HEK293 (cell line): ENCODE data around the gene TEP1.
"Not testable (repeated sequence)": the region's sequence is repeated elsewhere in the genome, so short reads cannot be mapped to it uniquely, and the experiment has no call there.

ENCODE experiments used
- CTCF ChIA-PET: fragments of 350-600 bp; formaldehyde crosslinking; extraction: SDS; loops from one replicate; lab custom pipeline; 2021; ENCODE audit warnings: antibody characterized with exemption; lab: Yijun Ruan, JAX
- POLR2A ChIA-PET: fragments of 300-600 bp; formaldehyde crosslinking; extraction: SDS; loops from one replicate; lab custom pipeline; 2020; ENCODE audit warnings: antibody characterized with exemption, inconsistent platforms; lab: Yijun Ruan, JAX
- H3K27ac ChIP-seq: fragments of 200-500 bp; sonication (Bioruptor generic); 2 replicates; pipeline ENCODE4 v1.5.1; 2014; ENCODE audit warnings: low read depth, low read length, control low read depth, inconsistent platforms; ENCODE audit errors: extremely low read depth
- H3K36me3 ChIP-seq, 2 experiments: fragments of 200-500 bp in 1 of 2; sonication (Bioruptor generic) in 1 of 2; 1 replicate in 1 of 2; 2 replicates in 1 of 2; pipeline ENCODE4 v1.5.1; 2014 to 2017; ENCODE audit warnings: inconsistent platforms in 2 of 2, low read length in 2 of 2; ENCODE audit not compliant: control insufficient read depth in 2 of 2, insufficient read depth in 1 of 2
- H3K4me1 ChIP-seq: fragments of 200-500 bp; sonication (Bioruptor generic); 2 replicates; pipeline ENCODE4 v1.5.1; 2014; ENCODE audit warnings: mild to moderate bottlenecking, low read length, inconsistent platforms; ENCODE audit not compliant: control insufficient read depth, insufficient read depth
- H3K4me3 ChIP-seq: 2 replicates; pipeline ENCODE4 v1.5.1; 2011; ENCODE audit warnings: low read depth, mild to moderate bottlenecking, control low read depth, low read length, moderate library complexity
- H3K9me3 ChIP-seq: fragments of 200-500 bp; sonication (Bioruptor generic); 2 replicates; pipeline ENCODE4 v1.5.1; 2014; ENCODE audit warnings: low read depth, low read length, inconsistent platforms; ENCODE audit not compliant: control insufficient read depth, insufficient read depth
- BCL11B ChIP-seq: fragments of 450-650 bp; formaldehyde crosslinking; IDR thresholded peaks from 2 replicates; pipeline ENCODE4 v1.5.1; 2016; ENCODE audit warnings: low read depth, missing biosample characterization, missing genetic modification characterization
- ELK4 ChIP-seq: IDR thresholded peaks from 2 replicates; pipeline ENCODE4 v1.6.1; 2011; ENCODE audit warnings: mild to moderate bottlenecking, low read depth, low read length, borderline replicate concordance
- GLIS2 ChIP-seq: fragments of 450-650 bp; formaldehyde crosslinking; IDR thresholded peaks from 2 replicates; pipeline ENCODE4 v1.5.1; 2016; ENCODE audit warnings: missing biosample characterization, missing genetic modification characterization
- PATZ1 ChIP-seq: fragments of 450-650 bp; formaldehyde crosslinking; IDR thresholded peaks from 2 replicates; pipeline ENCODE4 v1.5.1; 2016; ENCODE audit warnings: missing biosample characterization, missing genetic modification characterization
- PRDM1 ChIP-seq: fragments of 450-650 bp; formaldehyde crosslinking; IDR thresholded peaks from 2 replicates; pipeline ENCODE4; 2016; ENCODE audit warnings: missing biosample characterization, missing genetic modification characterization
- SP3 ChIP-seq: fragments of 450-650 bp; formaldehyde crosslinking; IDR thresholded peaks from 2 replicates; pipeline ENCODE4 v1.5.1; 2016; ENCODE audit warnings: missing biosample characterization, missing genetic modification characterization
- ZBTB10 ChIP-seq: fragments of 450-650 bp; formaldehyde crosslinking; IDR thresholded peaks from 2 replicates; pipeline ENCODE4 v1.5.1; 2016; ENCODE audit warnings: missing biosample characterization, missing genetic modification characterization
- ZBTB11 ChIP-seq: fragments of 450-650 bp; formaldehyde crosslinking; conservative IDR thresholded peaks from 2 replicates; pipeline ENCODE4 v1.5.1; 2016; ENCODE audit warnings: low read depth, missing biosample characterization, missing genetic modification characterization
- ZBTB20 ChIP-seq: fragments of 450-650 bp; formaldehyde crosslinking; IDR thresholded peaks from 2 replicates; pipeline ENCODE4 v1.5.1; 2016; ENCODE audit warnings: missing biosample characterization, missing genetic modification characterization
- ZBTB26 ChIP-seq: fragments of 450-650 bp; formaldehyde crosslinking; optimal IDR thresholded peaks from 2 replicates; pipeline ENCODE3; 2016; ENCODE audit warnings: missing biosample characterization, mild to moderate bottlenecking, missing genetic modification characterization
- ZNF184 ChIP-seq: fragments of 450-650 bp; IDR thresholded peaks from 2 replicates; pipeline ENCODE4 v1.5.1; 2018; ENCODE audit warnings: missing biosample characterization, mild to moderate bottlenecking, missing genetic modification characterization
- ZNF248 ChIP-seq: fragments of 450-650 bp; formaldehyde crosslinking; IDR thresholded peaks from 2 replicates; pipeline ENCODE4 v1.5.1; 2017; ENCODE audit warnings: missing biosample characterization, missing genetic modification characterization
- ZNF335 ChIP-seq: fragments of 450-650 bp; formaldehyde crosslinking; conservative IDR thresholded peaks from 2 replicates; pipeline ENCODE4 v1.5.1; 2016; ENCODE audit warnings: missing biosample characterization, missing genetic modification characterization
- ZNF692 ChIP-seq: fragments of 450-650 bp; formaldehyde crosslinking; IDR thresholded peaks from 2 replicates; pipeline ENCODE4 v1.5.1; 2016; ENCODE audit warnings: missing biosample characterization, missing genetic modification characterization
- ZNF704 ChIP-seq: fragments of 450-650 bp; formaldehyde crosslinking; IDR thresholded peaks from 2 replicates; pipeline ENCODE4 v1.5.1; 2016; ENCODE audit warnings: missing biosample characterization, missing genetic modification characterization
- ZNF776 ChIP-seq: fragments of 450-650 bp; formaldehyde crosslinking; IDR thresholded peaks from 2 replicates; pipeline ENCODE4 v1.5.0; 2017; ENCODE audit warnings: missing biosample characterization, missing genetic modification characterization, borderline replicate concordance
- ZSCAN23 ChIP-seq: fragments of 450-650 bp; formaldehyde crosslinking; IDR thresholded peaks from 2 replicates; pipeline ENCODE4 v1.5.1; 2016; ENCODE audit warnings: missing biosample characterization, missing genetic modification characterization

The TEP1 gene

GRCh38 chr14:20365928-20366327 is 47.4 kb downstream of the TEP1 start:
- POLR2A ChIA-PET, result interaction anchor here (0.5 kb wide), 1 partner anchor 88 kb away, joined by 3 read pairs; no protein-coding TSS in a partner anchor
- Histone ChIP-seq H3K4me3 (no peak overlapping the region), H3K36me3 (peaks cover 24 to 41% of the 10 kb centered on the region in 2 experiments), H3K27ac (no peak overlapping the region), H3K9me3 (no peaks in the 10 kb centered on the region), H3K4me1 (no peaks in the 10 kb centered on the region)
- CTCF ChIA-PET, result interaction anchor here (0.7 kb wide), 1 partner anchor 242 kb away, joined by 3 read pairs; no protein-coding TSS in a partner anchor
- TF ChIP-seq ZNF335 (tag by site-specific recombination), result no peak
- TF ChIP-seq ZNF248 (tag by site-specific recombination), result no peak
- no peak for TF ChIP-seq PRDM1 (tag by site-specific recombination)
- TF ChIP-seq ZBTB26 (tag by site-specific recombination), result no peak
- no peak for TF ChIP-seq GLIS2 (tag by site-specific recombination)
- no peak for TF ChIP-seq ELK4
- no peak for TF ChIP-seq ZNF704 (tag by site-specific recombination)
- no peak for TF ChIP-seq ZNF776 (tag by site-specific recombination)
- TF ChIP-seq, all 188 proteins: peak for 0

GRCh38 chr14:20358474-20358873 is 54.8 kb downstream of the TEP1 start:
- POLR2A ChIA-PET, H3K4me3 ChIP-seq, H3K4me1 ChIP-seq, CTCF ChIA-PET, H3K27ac ChIP-seq, H3K9me3 ChIP-seq: not testable (repeated sequence)
- H3K36me3 ChIP-seq, result peaks cover 49 to 67% of the 10 kb centered on the region in 2 experiments

GRCh38 chr14:20356422-20356821 is 56.9 kb downstream of the TEP1 start:
- no peaks in the 10 kb centered on the region for H3K9me3 ChIP-seq
- no peak overlapping the region for H3K4me3 ChIP-seq
- H3K4me1 ChIP-seq, result no peaks in the 10 kb centered on the region
- no peak overlapping the region for H3K27ac ChIP-seq
- ChIA-PET POLR2A (no interaction called here), CTCF (interaction anchor here (0.7 to 1.0 kb wide), 2 partner anchors 14 to 25 kb away, joined by 3 to 4 read pairs; no protein-coding TSS in a partner anchor)
- peaks cover 68 to 86% of the 10 kb centered on the region in 2 experiments for H3K36me3 ChIP-seq
- TF ChIP-seq ZBTB20 (tag by site-specific recombination) (no peak), ZBTB11 (no peak), PATZ1 (tag by site-specific recombination) (no peak), ZSCAN23 (tag by site-specific recombination) (no peak), ZBTB10 (tag by site-specific recombination) (no peak), BCL11B (tag by site-specific recombination) (no peak), SP3 (no peak), ZNF184 (no peak), ZNF692 (tag by site-specific recombination) (no peak)
